HL-60 (cell line): Measurements from ENCODE around the gene NFIL3.

Source experiments
- CTCF ChIP-seq: IDR thresholded peaks from one replicate; pipeline ENCODE4 v1.5.1; 2011; ENCODE audit warnings: low read length, control low read depth, inconsistent platforms; ENCODE audit not compliant: insufficient read depth
- GABPA ChIP-seq: IDR thresholded peaks from 2 replicates; pipeline ENCODE4 v1.6.1; 2012; ENCODE audit warnings: low read depth
- POLR2AphosphoS5 ChIP-seq: IDR thresholded peaks from 2 replicates; pipeline ENCODE4 v1.6.1; 2012; ENCODE audit warnings: low read depth
- REST ChIP-seq: IDR thresholded peaks from 2 replicates; pipeline ENCODE4 v1.6.1; 2012; ENCODE audit warnings: low read depth; ENCODE audit not compliant: insufficient replicate concordance

GRCh38 chr9:91428927-91429351 lies 5.3 kb upstream of the NFIL3 start:
- TF ChIP-seq CTCF (no peak), REST (no peak), POLR2AphosphoS5 (peak; percentile 53; the same call in 1 of the 2 replicates), GABPA (no peak; the same call in 1 of the 2 replicates)
